HepG2 (cell line): ENCODE measurements around the gene OLFM1. TPM values are rescaled to one million over a fixed set of nuclear protein-coding genes. Genes with fewer than 3 reads are reported as not detected.

Experiments used
- ATAC-seq: fragments of 200-7000 bp; cut with Tn5 transposase; 3 replicates; pipeline ENCODE4 v1.9.1; 2020; ENCODE audit warnings: mild to moderate bottlenecking, moderate library complexity
- BruUV-seq: library from RNA; stranded (reverse); fragments of 400-500 nt; replicated peaks from 2 replicates; lab custom pipeline; 2021; lab: Mats Ljungman, UMichigan
- CTCF ChIA-PET: fragments of 300-600 bp; formaldehyde crosslinking; extraction: SDS; loops from one replicate; lab custom pipeline; 2021; ENCODE audit warnings: low total read pairs, inconsistent platforms, low intra/inter-chr PET ratio; lab: Yijun Ruan, JAX
- POLR2A ChIA-PET: fragments of 350-600 bp; sonication (Branson Sonifier 250); formaldehyde crosslinking; loops from one replicate; lab custom pipeline; 2020; ENCODE audit warnings: antibody characterized with exemption, inconsistent platforms; lab: Yijun Ruan, JAX
- DNase-seq: peaks from one replicate; pipeline ENCODE4 v3.0.0-alpha.2; 2015; ENCODE audit warnings: low spot score
- FAIRE-seq: peaks from 3 replicates; lab custom pipeline; 2011; peaks lifted over from hg19 to GRCh38; lab: Jason Lieb, UNC
- H2AFZ ChIP-seq: one replicate; pipeline ENCODE4 v1.6.1; 2011; ENCODE audit warnings: low read length, inconsistent platforms
- H3K27ac ChIP-seq: fragments of 300-600 bp; 3 replicates; pipeline ENCODE4 v1.8.0; 2011; ENCODE audit warnings: mixed run types, mild to moderate bottlenecking, mixed read lengths, low read length, inconsistent platforms; ENCODE audit not compliant: insufficient read depth; ENCODE audit errors: extremely low read length
- H3K27me3 ChIP-seq, 2 experiments: fragments of 200-600 bp in 1 of 2; 2 replicates in 1 of 2; 3 replicates in 1 of 2; pipeline versions ENCODE4 v1.6.0 to v1.8.0; 2011; ENCODE audit warnings: low read length in 2 of 2, mild to moderate bottlenecking in 2 of 2, moderate library complexity in 2 of 2, inconsistent platforms in 1 of 2; ENCODE audit not compliant: insufficient read depth in 2 of 2, control insufficient read depth in 1 of 2
- H3K36me3 ChIP-seq, 2 experiments: fragments of 200-600 bp in 1 of 2; replicated peaks in 1 of 2; 2 replicates in 1 of 2; 3 replicates in 1 of 2; pipeline versions ENCODE4 v1.5.1 to v1.8.0; 2011; ENCODE audit warnings: low read length in 2 of 2, inconsistent platforms in 1 of 2; ENCODE audit not compliant: insufficient read depth in 2 of 2, control insufficient read depth in 1 of 2
- H3K4me1 ChIP-seq: 2 replicates; pipeline ENCODE4 v1.5.1; 2012; ENCODE audit warnings: low read length, inconsistent platforms; ENCODE audit not compliant: insufficient read depth
- H3K4me2 ChIP-seq: 2 replicates; pipeline ENCODE4 v1.6.0; 2011; ENCODE audit warnings: low read depth, low read length, inconsistent platforms
- H3K4me3 ChIP-seq, 3 experiments: fragments of 200-600 bp in 1 of 3; sonication (generic), shearing (Covaris generic) in 1 of 3; replicated peaks in 1 of 3; 2 replicates each; pipeline ENCODE4 v1.5.1; 2011 to 2016; ENCODE audit warnings: low read length in 3 of 3, inconsistent platforms in 2 of 3, low read depth in 2 of 3, mild to moderate bottlenecking in 2 of 3, control low read depth in 1 of 3, mixed read lengths in 1 of 3; ENCODE audit not compliant: insufficient read depth in 1 of 3
- H3K79me2 ChIP-seq: one replicate; pipeline ENCODE4 v1.6.1; 2011; ENCODE audit warnings: low read length, inconsistent platforms; ENCODE audit not compliant: insufficient read depth
- H3K9ac ChIP-seq: 2 replicates; pipeline ENCODE4 v1.6.0; 2011; ENCODE audit warnings: mild to moderate bottlenecking, low read depth, low read length, inconsistent platforms; ENCODE audit not compliant: insufficient read depth
- H3K9me3 ChIP-seq: 2 replicates; pipeline ENCODE4 v1.5.1; 2012; ENCODE audit warnings: mild to moderate bottlenecking, low read length
- H4K20me1 ChIP-seq: 2 replicates; pipeline ENCODE4 v1.6.0; 2011; ENCODE audit warnings: inconsistent platforms, mild to moderate bottlenecking, low read length, moderate library complexity; ENCODE audit not compliant: insufficient read depth
- MAF1 ChIP-seq: sonication (generic); formaldehyde crosslinking; IDR thresholded peaks from 2 replicates; pipeline ENCODE4 v1.5.0; 2020; ENCODE audit warnings: missing genetic modification reagents, borderline replicate concordance
- MIER2 ChIP-seq: IDR thresholded peaks from 2 replicates; pipeline ENCODE4 v1.6.1; 2016; ENCODE audit warnings: missing biosample characterization, missing genetic modification reagents
- MXD3 ChIP-seq: IDR thresholded peaks from 2 replicates; pipeline ENCODE4 v1.6.1; 2016; ENCODE audit warnings: mild to moderate bottlenecking, missing biosample characterization, missing genetic modification reagents
- TSC22D2 ChIP-seq: sonication (generic); formaldehyde crosslinking; IDR thresholded peaks from 2 replicates; pipeline ENCODE4 v1.5.1; 2020; ENCODE audit warnings: missing genetic modification reagents, mild to moderate bottlenecking, borderline replicate concordance
- ZBTB20 ChIP-seq: sonication (generic); formaldehyde crosslinking; IDR thresholded peaks from 2 replicates; pipeline ENCODE4 v1.8.1; 2023; ENCODE audit warnings: missing genetic modification reagents, low read depth, mild to moderate bottlenecking, borderline replicate concordance
- ZNF232 ChIP-seq: sonication (generic); formaldehyde crosslinking; IDR thresholded peaks from 2 replicates; pipeline ENCODE4 v1.4.0; 2020; ENCODE audit warnings: missing genetic modification reagents, borderline replicate concordance
- ZNF430 ChIP-seq: sonication (generic); formaldehyde crosslinking; IDR thresholded peaks from 2 replicates; pipeline ENCODE4 v1.9.0; 2021; ENCODE audit warnings: mild to moderate bottlenecking, missing genetic modification reagents
- ZNF496 ChIP-seq: sonication (generic); formaldehyde crosslinking; IDR thresholded peaks from 2 replicates; pipeline ENCODE4 v1.8.1; 2023; ENCODE audit warnings: mild to moderate bottlenecking, moderate library complexity, missing genetic modification reagents; ENCODE audit not compliant: insufficient replicate concordance
- ZNF510 ChIP-seq: sonication (generic); formaldehyde crosslinking; IDR thresholded peaks from 2 replicates; pipeline ENCODE4 v1.4.0; 2020; ENCODE audit warnings: low read depth, mild to moderate bottlenecking, missing genetic modification reagents
- ZNF574 ChIP-seq: sonication (generic); formaldehyde crosslinking; IDR thresholded peaks from 2 replicates; pipeline ENCODE4 v1.4.0; 2020; ENCODE audit warnings: missing genetic modification reagents
- ZNF687 ChIP-seq: sonication (generic); formaldehyde crosslinking; IDR thresholded peaks from 2 replicates; pipeline ENCODE4 v1.5.1; 2020; ENCODE audit warnings: mild to moderate bottlenecking, missing genetic modification reagents, moderate library complexity
- ZSCAN21 ChIP-seq: sonication (generic); formaldehyde crosslinking; IDR thresholded peaks from 2 replicates; pipeline ENCODE4 v1.8.0; 2022; ENCODE audit warnings: mild to moderate bottlenecking, missing genetic modification reagents, moderate library complexity, borderline replicate concordance
- WGBS: methylation state at CpG from one replicate; pipeline ENCODE4 v1.1.6; 2017; ENCODE audit warnings: low lambda C conversion rate; 5-methylcytosine and 5-hydroxymethylcytosine counted together
- in situ Hi-C: cut with HindIII; loops from 2 replicates; pipeline ENCODE4 v1.10.0; 2017; ENCODE audit warnings: low pct_unique_long_range_greater_than_20kb; ENCODE audit not compliant: extremely low pct_ligation_motif_present
- intact Hi-C: fragments of 100-400 bp; cut with micrococcal nuclease; formaldehyde crosslinking; loops from one replicate; pipeline ENCODE4 v1.10.0; 2022; ENCODE audit not compliant: unreplicated experiment
- polyA plus RNA-seq, 8 experiments: library from polyadenylated mRNA; depleted of rRNA in 3 of 8; stranded (reverse) in 7 of 8; unstranded in 1 of 8; fragments of >200 nt; fragmentation: Illumina TruSeq in 4 of 8; extraction: Trizol in 4 of 8; gene quantifications; 2 replicates each; pipeline versions ENCODE4 v1.2.1 to v1.2.3, GENCODE V29; 2011 to 2016; ENCODE audit warnings: low read depth in 4 of 8, missing spikeins in 1 of 8, mixed read lengths in 1 of 8; ENCODE audit not compliant: insufficient read depth in 1 of 8
- total RNA-seq, 5 experiments: library from RNA; depleted of rRNA; stranded (reverse); fragments of >200 nt; fragmentation: Illumina TruSeq; extraction: Trizol; gene quantifications; 2 replicates each; pipeline ENCODE4 v1.2.3, GENCODE V29; 2016; ENCODE audit warnings: low read depth in 1 of 5

Gene OLFM1
- total and polyA plus RNA-seq, 2 of the 13 experiments (the other 11 are each of a cell fraction or from before 2014, with no cell fraction given): not detected

- 38% methylated on average over 6 of the region's 12 CpGs for WGBS
- no TSS peak for BruUV-seq
- H3K27ac ChIP-seq: no peak overlapping the region
- ATAC-seq: peak; percentile 50; the same call in 2 of the 3 replicates
- H3K4me1 ChIP-seq: 0 out of 2 replicates have a peak, but pooled peaks cover 7% of the 10 kb centered on the region
- in situ Hi-C loops (no loop called here), intact Hi-C loops (no loop called here)
- H3K4me3 ChIP-seq: no peak overlapping the region
- H2AFZ ChIP-seq: no peak overlapping the region
- ChIA-PET POLR2A (no interaction called here), CTCF (no interaction called here)
- no peak for DNase-seq
- no peak for FAIRE-seq
- H3K9me3 ChIP-seq: no peaks in the 10 kb centered on the region
- H3K27me3 ChIP-seq: peaks cover 3 to 68% of the 10 kb centered on the region in 2 experiments; a peak in 4 of 5 replicates
- H3K36me3 ChIP-seq: no peaks in the 10 kb centered on the region
- H3K4me2 ChIP-seq: no peak overlapping the region
- peaks cover 7% of the 10 kb centered on the region; the same call in 1 of the 2 replicates for H4K20me1 ChIP-seq
- H3K9ac ChIP-seq: no peak overlapping the region
- H3K79me2 ChIP-seq: no peaks in the 10 kb centered on the region
- peak; percentile 95 for TF ChIP-seq MIER2 (CRISPR knock-in tag)
- 0 out of 2 replicates have a peak, but pooled peaks have one; percentile 13 for TF ChIP-seq ZNF687
- no peak for TF ChIP-seq ZSCAN21
- peak; percentile 62; the same call in 1 of the 2 replicates for TF ChIP-seq TSC22D2
- TF ChIP-seq ZNF430 (CRISPR knock-in tag): 0 out of 2 replicates have a peak, but pooled peaks have one; percentile 35
- TF ChIP-seq ZBTB20 (CRISPR knock-in tag): no peak
- TF ChIP-seq ZNF574 (CRISPR knock-in tag): peak; percentile 38; the same call in 1 of the 2 replicates
- no peak for TF ChIP-seq ZNF496
- no peak for TF ChIP-seq ZNF510 (CRISPR knock-in tag)
- 0 out of 2 replicates have a peak, but pooled peaks have one; percentile 56 for TF ChIP-seq ZNF232 (CRISPR knock-in tag)
- TF ChIP-seq MAF1 (CRISPR knock-in tag): no peak
- TF ChIP-seq MXD3 (CRISPR knock-in tag): no peak
Measured at GRCh38 chr9:135077497-135078200, 9.8 kb upstream of the OLFM1 start.
